ENCODE results near the gene OR10D3.

OR10D3 gene

DNA sequence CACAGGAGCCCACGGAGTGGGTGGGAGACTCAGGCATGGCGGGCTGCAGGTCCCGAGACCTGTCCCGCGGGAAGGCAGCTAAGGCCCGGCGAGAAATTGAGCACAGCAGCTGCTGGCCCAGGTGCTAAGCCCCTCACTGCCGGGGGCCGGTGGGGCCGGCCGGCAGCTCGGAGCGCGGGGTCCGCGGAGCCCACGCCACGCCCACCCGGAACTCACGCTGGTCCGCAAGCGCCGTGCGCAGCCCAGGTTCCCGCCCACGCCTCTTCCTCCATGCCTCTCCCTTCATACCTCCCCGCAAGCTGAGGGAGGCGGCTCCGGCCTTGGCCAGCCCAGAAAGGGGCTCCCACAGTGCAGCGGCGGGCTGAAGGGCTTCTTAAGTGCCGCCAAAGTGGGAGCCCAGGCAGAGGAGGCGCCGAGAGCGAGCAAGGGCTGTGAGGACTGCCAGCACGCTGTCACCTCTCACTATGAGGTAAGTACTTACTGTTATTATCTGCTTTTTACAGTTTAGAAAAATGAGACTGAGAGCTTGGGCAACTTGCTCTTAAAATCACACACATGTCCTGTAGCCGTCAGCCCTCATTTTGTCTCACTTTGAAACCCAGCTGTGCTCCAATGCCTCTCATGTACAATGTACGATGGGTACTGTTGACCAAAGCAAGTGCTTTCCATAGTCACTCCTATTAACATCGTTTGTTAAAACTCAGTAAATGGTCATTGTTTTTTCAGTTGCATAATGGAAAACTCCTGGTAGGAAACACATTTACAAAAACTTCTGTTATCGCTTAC lies 12.2 kb upstream of the OR10D3 start:
- H3K9me3 ChIP-seq (ENCODE audit: insufficient read depth, low read length, severe bottlenecking), result no peaks in the 10 kb centered on the region
- ATAC-seq (ENCODE audit: insufficient read depth, low read depth) (no peak), DNase-seq (no peak)
- H4K20me1 ChIP-seq (ENCODE audit: insufficient read depth, low read length), result no peaks in the 10 kb centered on the region
- H3K4me3 ChIP-seq (ENCODE audit: low read depth in 1 of 2, low read length in 2 of 2), result no peak overlapping the region
- no peaks in the 10 kb centered on the region for H3K79me2 ChIP-seq (ENCODE audit: insufficient read depth, low read length)
- TF ChIP-seq EZH2 (IDR thresholded peaks at IDR 0.05; ENCODE audit: borderline replicate concordance, low read depth, low read length, severe bottlenecking), result no peak
- TF ChIP-seq, protein P1, sequence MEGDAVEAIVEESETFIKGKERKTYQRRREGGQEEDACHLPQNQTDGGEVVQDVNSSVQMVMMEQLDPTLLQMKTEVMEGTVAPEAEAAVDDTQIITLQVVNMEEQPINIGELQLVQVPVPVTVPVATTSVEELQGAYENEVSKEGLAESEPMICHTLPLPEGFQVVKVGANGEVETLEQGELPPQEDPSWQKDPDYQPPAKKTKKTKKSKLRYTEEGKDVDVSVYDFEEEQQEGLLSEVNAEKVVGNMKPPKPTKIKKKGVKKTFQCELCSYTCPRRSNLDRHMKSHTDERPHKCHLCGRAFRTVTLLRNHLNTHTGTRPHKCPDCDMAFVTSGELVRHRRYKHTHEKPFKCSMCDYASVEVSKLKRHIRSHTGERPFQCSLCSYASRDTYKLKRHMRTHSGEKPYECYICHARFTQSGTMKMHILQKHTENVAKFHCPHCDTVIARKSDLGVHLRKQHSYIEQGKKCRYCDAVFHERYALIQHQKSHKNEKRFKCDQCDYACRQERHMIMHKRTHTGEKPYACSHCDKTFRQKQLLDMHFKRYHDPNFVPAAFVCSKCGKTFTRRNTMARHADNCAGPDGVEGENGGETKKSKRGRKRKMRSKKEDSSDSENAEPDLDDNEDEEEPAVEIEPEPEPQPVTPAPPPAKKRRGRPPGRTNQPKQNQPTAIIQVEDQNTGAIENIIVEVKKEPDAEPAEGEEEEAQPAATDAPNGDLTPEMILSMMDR (IDR thresholded peaks at IDR 0.05; ENCODE audit: borderline replicate concordance, extremely low read depth, low read length, poor library complexity, severe bottlenecking), result no peak
- no peak overlapping the region for H3K4me2 ChIP-seq (ENCODE audit: insufficient read depth, low read length)
- no peak overlapping the region for H3K9ac ChIP-seq (ENCODE audit: low read depth, low read length)
- H3K27me3 ChIP-seq (ENCODE audit: insufficient read depth, low read length, poor library complexity), result no peaks in the 10 kb centered on the region
- H3K4me1 ChIP-seq (ENCODE audit: insufficient read depth, low read length), result no peaks in the 10 kb centered on the region
- no peak overlapping the region for H2AFZ ChIP-seq (ENCODE audit: low read depth, low read length)
- H3K36me3 ChIP-seq (ENCODE audit: insufficient read depth, low read length), result no peaks in the 10 kb centered on the region
- H3K27ac ChIP-seq (ENCODE audit: low read length), result no peak overlapping the region

DNA sequence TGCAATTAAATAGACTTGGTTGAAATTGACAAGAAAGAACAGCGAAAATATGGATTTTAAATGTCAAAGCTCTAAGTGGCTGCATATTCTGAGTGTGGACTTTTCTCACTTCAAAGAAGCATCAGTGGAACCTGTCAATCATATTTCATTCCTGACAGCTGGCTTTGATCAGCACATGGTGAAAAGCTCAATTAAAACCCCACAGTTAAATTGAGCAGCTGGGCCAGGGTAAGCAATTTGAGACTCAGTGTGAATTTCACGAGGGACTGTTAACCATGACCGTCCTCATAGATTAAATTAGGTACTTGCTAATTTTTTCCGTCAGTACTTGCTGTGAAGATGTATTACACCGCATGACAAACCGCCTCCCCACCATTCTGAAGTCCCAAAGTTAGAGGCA lies 11.0 kb upstream of the OR10D3 start:
- no peak for ATAC-seq (ENCODE audit: insufficient read depth, low read depth)
- H3K27me3 ChIP-seq (ENCODE audit: insufficient read depth, low read length, poor library complexity), result no peaks in the 10 kb centered on the region
- H3K4me2 ChIP-seq (ENCODE audit: insufficient read depth, low read length), result no peak overlapping the region
- H3K4me1 ChIP-seq (ENCODE audit: insufficient read depth, low read length), result no peaks in the 10 kb centered on the region
- no peaks in the 10 kb centered on the region for H3K9me3 ChIP-seq (ENCODE audit: insufficient read depth, low read length, severe bottlenecking)
- DNase-seq, result no peak
- no peak overlapping the region for H3K27ac ChIP-seq (ENCODE audit: low read length)
- H3K36me3 ChIP-seq (ENCODE audit: insufficient read depth, low read length), result no peaks in the 10 kb centered on the region
- no peak overlapping the region for H2AFZ ChIP-seq (ENCODE audit: low read depth, low read length)
- no peak overlapping the region for H3K9ac ChIP-seq (ENCODE audit: low read depth, low read length)
- TF ChIP-seq, protein P1 (IDR thresholded peaks at IDR 0.05; ENCODE audit: borderline replicate concordance, extremely low read depth, low read length, poor library complexity, severe bottlenecking), result no peak
- TF ChIP-seq EZH2 (IDR thresholded peaks at IDR 0.05; ENCODE audit: borderline replicate concordance, low read depth, low read length, severe bottlenecking), result no peak
- no peaks in the 10 kb centered on the region for H4K20me1 ChIP-seq (ENCODE audit: insufficient read depth, low read length)
- H3K79me2 ChIP-seq (ENCODE audit: insufficient read depth, low read length), result no peaks in the 10 kb centered on the region
- H3K4me3 ChIP-seq (ENCODE audit: low read depth in 1 of 2, low read length in 2 of 2), result no peak overlapping the region

DNA sequence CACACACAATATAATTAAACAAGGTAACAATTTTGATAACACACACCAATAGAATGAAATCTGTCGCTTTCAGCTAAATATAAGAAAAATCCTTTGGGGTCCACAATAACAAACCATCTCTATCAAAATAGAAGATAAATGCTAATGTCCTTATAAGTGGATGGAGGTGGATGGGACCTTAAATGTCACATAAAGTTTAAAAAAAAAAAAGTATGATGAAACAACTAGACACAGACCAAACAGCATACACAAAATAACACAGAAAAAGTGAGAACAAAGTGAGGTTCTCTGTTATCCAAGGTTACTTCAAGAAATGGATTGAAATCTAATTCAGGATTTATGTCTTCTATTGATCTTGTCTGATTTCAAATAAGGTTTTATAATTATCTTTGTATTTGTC lies 10.5 kb upstream of the OR10D3 start:
- no peak for DNase-seq
- no peak overlapping the region for H3K27ac ChIP-seq (ENCODE audit: low read length)

More for the DNA sequence above, 10.5 kb upstream of the OR10D3 start:
- no peak for ATAC-seq (ENCODE audit: insufficient read depth, low read depth)
- H3K4me2 ChIP-seq (ENCODE audit: insufficient read depth, low read length), result no peak overlapping the region
- no peak overlapping the region for H3K9ac ChIP-seq (ENCODE audit: low read depth, low read length)
- H3K4me3 ChIP-seq (ENCODE audit: low read depth in 1 of 2, low read length in 2 of 2), result no peak overlapping the region
- no peaks in the 10 kb centered on the region for H3K4me1 ChIP-seq (ENCODE audit: insufficient read depth, low read length)
- no peak for TF ChIP-seq EZH2 (IDR thresholded peaks at IDR 0.05; ENCODE audit: borderline replicate concordance, low read depth, low read length, severe bottlenecking)
- TF ChIP-seq, protein P1 (IDR thresholded peaks at IDR 0.05; ENCODE audit: borderline replicate concordance, extremely low read depth, low read length, poor library complexity, severe bottlenecking), result no peak
- H3K79me2 ChIP-seq (ENCODE audit: insufficient read depth, low read length), result no peaks in the 10 kb centered on the region
- no peaks in the 10 kb centered on the region for H3K27me3 ChIP-seq (ENCODE audit: insufficient read depth, low read length, poor library complexity)
- H2AFZ ChIP-seq (ENCODE audit: low read depth, low read length), result no peak overlapping the region
- H4K20me1 ChIP-seq (ENCODE audit: insufficient read depth, low read length), result no peaks in the 10 kb centered on the region
- H3K9me3 ChIP-seq (ENCODE audit: insufficient read depth, low read length, severe bottlenecking), result no peaks in the 10 kb centered on the region
- H3K36me3 ChIP-seq (ENCODE audit: insufficient read depth, low read length), result no peaks in the 10 kb centered on the region

All from DND-41 (cell line).